ENCODE data around the gene LRMDA.

Gene LRMDA

GRCh38 chr10:75464478-75465449 is 33.3 kb downstream of the LRMDA start:
- no peak overlapping the region for H3K9ac ChIP-seq (ENCODE audit: low read length)
- peak overlapping the region; percentile 54 to 63 for H3K18ac ChIP-seq (ENCODE audit: low read depth in 1 of 2, low read length in 2 of 2)
- no peak overlapping the region for H3K14ac ChIP-seq (ENCODE audit: low read length in 2 of 2)
- peak overlapping the region; percentile 2 for H4K91ac ChIP-seq (ENCODE audit: low read length)
- no peak overlapping the region for H3K4me2 ChIP-seq (ENCODE audit: low read length, poor library complexity, severe bottlenecking)
- no peaks in the 10 kb centered on the region for H3K4me1 ChIP-seq (ENCODE audit: control insufficient read depth, insufficient read depth, low read depth, low read length)
- H3K36me3 ChIP-seq (ENCODE audit: control insufficient read depth in 1 of 2, insufficient read depth in 2 of 2, low read depth in 1 of 2, low read length in 2 of 2) = no peaks in the 10 kb centered on the region
- no peaks in the 10 kb centered on the region for H3K9me3 ChIP-seq (ENCODE audit: control insufficient read depth, low read length)
- peaks cover 0 to 3% of the 10 kb centered on the region in 2 experiments for H3K27me3 ChIP-seq (ENCODE audit: control insufficient read depth in 1 of 2, insufficient read depth in 1 of 2, low read length in 2 of 2)
- H2AK5ac ChIP-seq (ENCODE audit: low read length, severe bottlenecking) = no peak overlapping the region
- H3K4me3 ChIP-seq (ENCODE audit: insufficient read depth in 1 of 2, low read depth in 1 of 2, low read length in 2 of 2) = no peak overlapping the region
- no peak overlapping the region for H3K27ac ChIP-seq (ENCODE audit: low read length, poor library complexity, severe bottlenecking)
- H3K4ac ChIP-seq (ENCODE audit: low read depth in 1 of 2, low read length in 2 of 2) = peak overlapping the region; percentile 6 to 17
- peak; percentile 19 for DNase-seq
- no peaks in the 10 kb centered on the region for H3K79me1 ChIP-seq (replicated peaks; ENCODE audit: low read length, poor library complexity, severe bottlenecking)
- no peak overlapping the region for H2AFZ ChIP-seq (ENCODE audit: low read depth, low read length)
- H2BK120ac ChIP-seq (ENCODE audit: low read depth, low read length) = peak overlapping the region; percentile 15
- peak overlapping the region; percentile 28 for H4K8ac ChIP-seq (ENCODE audit: low read length)
- no peak overlapping the region for H2BK15ac ChIP-seq (ENCODE audit: low read depth, poor library complexity, severe bottlenecking)
- no peak overlapping the region for H2BK5ac ChIP-seq (ENCODE audit: low read depth, low read length, poor library complexity, severe bottlenecking)
- WGBS = 73% methylated on average over 9 of the region's 10 CpGs
- H3K23ac ChIP-seq (ENCODE audit: low read length in 2 of 2) = no peak overlapping the region
- peak overlapping the region; percentile 64 to 77 for H2BK12ac ChIP-seq (ENCODE audit: low read length in 2 of 2)

GRCh38 chr10:75465450-75465827 is 34.0 kb downstream of the LRMDA start:
- 84% methylated on average over 6 of the region's 6 CpGs for WGBS
- Histone ChIP-seq H3K9ac (ENCODE audit: low read length) (no peak overlapping the region), H2BK15ac (ENCODE audit: low read depth, poor library complexity, severe bottlenecking) (no peak overlapping the region), H2AK5ac (ENCODE audit: low read length, severe bottlenecking) (no peak overlapping the region), H3K36me3 (ENCODE audit: control insufficient read depth in 1 of 2, insufficient read depth in 2 of 2, low read depth in 1 of 2, low read length in 2 of 2) (no peaks in the 10 kb centered on the region), H3K9me3 (ENCODE audit: control insufficient read depth, low read length) (no peaks in the 10 kb centered on the region), H3K4me1 (ENCODE audit: control insufficient read depth, insufficient read depth, low read depth, low read length) (no peaks in the 10 kb centered on the region), H2BK12ac (ENCODE audit: low read length in 2 of 2) (peak overlapping the region; percentile 28 to 64), H3K27me3 (ENCODE audit: control insufficient read depth in 1 of 2, insufficient read depth in 1 of 2, low read length in 2 of 2) (peaks cover 0 to 3% of the 10 kb centered on the region in 2 experiments), H3K23ac (ENCODE audit: low read length in 2 of 2) (no peak overlapping the region), H3K4ac (ENCODE audit: low read depth in 1 of 2, low read length in 2 of 2) (peak overlapping the region in 1 of 2 experiments; percentile 17), H3K79me1 (replicated peaks; ENCODE audit: low read length, poor library complexity, severe bottlenecking) (no peaks in the 10 kb centered on the region), H3K27ac (ENCODE audit: low read length, poor library complexity, severe bottlenecking) (no peak overlapping the region), H4K8ac (ENCODE audit: low read length) (no peak overlapping the region), H3K4me2 (ENCODE audit: low read length, poor library complexity, severe bottlenecking) (no peak overlapping the region), H3K4me3 (ENCODE audit: insufficient read depth in 1 of 2, low read depth in 1 of 2, low read length in 2 of 2) (no peak overlapping the region), H4K91ac (ENCODE audit: low read length) (no peak overlapping the region), H2BK5ac (ENCODE audit: low read depth, low read length, poor library complexity, severe bottlenecking) (no peak overlapping the region), H2BK120ac (ENCODE audit: low read depth, low read length) (no peak overlapping the region), H3K18ac (ENCODE audit: low read depth in 1 of 2, low read length in 2 of 2) (peak overlapping the region; percentile 8 to 63), H3K14ac (ENCODE audit: low read length in 2 of 2) (no peak overlapping the region), H2AFZ (ENCODE audit: low read depth, low read length) (no peak overlapping the region)
- DNase-seq = no peak

GRCh38 chr10:75466001-75466400 is 34.6 kb downstream of the LRMDA start:
- Histone ChIP-seq H3K9ac (ENCODE audit: low read length) (no peak overlapping the region), H2BK15ac (ENCODE audit: low read depth, poor library complexity, severe bottlenecking) (no peak overlapping the region), H3K27me3 (ENCODE audit: control insufficient read depth in 1 of 2, insufficient read depth in 1 of 2, low read length in 2 of 2) (peaks cover 0 to 3% of the 10 kb centered on the region in 2 experiments), H2BK12ac (ENCODE audit: low read length in 2 of 2) (peak overlapping the region; percentile 6), H3K9me3 (ENCODE audit: control insufficient read depth, low read length) (no peaks in the 10 kb centered on the region), H4K91ac (ENCODE audit: low read length) (no peak overlapping the region), H3K4me1 (ENCODE audit: control insufficient read depth, insufficient read depth, low read depth, low read length) (no peaks in the 10 kb centered on the region), H2BK5ac (ENCODE audit: low read depth, low read length, poor library complexity, severe bottlenecking) (no peak overlapping the region), H2AK5ac (ENCODE audit: low read length, severe bottlenecking) (no peak overlapping the region), H3K79me1 (replicated peaks; ENCODE audit: low read length, poor library complexity, severe bottlenecking) (no peaks in the 10 kb centered on the region), H3K36me3 (ENCODE audit: control insufficient read depth in 1 of 2, insufficient read depth in 2 of 2, low read depth in 1 of 2, low read length in 2 of 2) (no peaks in the 10 kb centered on the region), H3K4me3 (ENCODE audit: insufficient read depth in 1 of 2, low read depth in 1 of 2, low read length in 2 of 2) (no peak overlapping the region), H3K18ac (ENCODE audit: low read depth in 1 of 2, low read length in 2 of 2) (no peak overlapping the region), H2BK120ac (ENCODE audit: low read depth, low read length) (no peak overlapping the region), H2AFZ (ENCODE audit: low read depth, low read length) (no peak overlapping the region), H3K4me2 (ENCODE audit: low read length, poor library complexity, severe bottlenecking) (no peak overlapping the region), H3K4ac (ENCODE audit: low read depth in 1 of 2, low read length in 2 of 2) (no peak overlapping the region), H3K23ac (ENCODE audit: low read length in 2 of 2) (no peak overlapping the region), H3K14ac (ENCODE audit: low read length in 2 of 2) (no peak overlapping the region), H3K27ac (ENCODE audit: low read length, poor library complexity, severe bottlenecking) (no peak overlapping the region), H4K8ac (ENCODE audit: low read length) (no peak overlapping the region)
- no peak for DNase-seq
- 79% methylated on average over 4 of the region's 4 CpGs for WGBS

GRCh38 chr10:75466886-75467285 is 35.5 kb downstream of the LRMDA start:
- H3K9ac ChIP-seq (ENCODE audit: low read length) = peak overlapping the region; percentile 53
- no peaks in the 10 kb centered on the region for H3K36me3 ChIP-seq (ENCODE audit: control insufficient read depth in 1 of 2, insufficient read depth in 2 of 2, low read depth in 1 of 2, low read length in 2 of 2)
- WGBS = 98% methylated on average over 6 of the region's 6 CpGs
- peak overlapping the region; percentile 23 for H4K91ac ChIP-seq (ENCODE audit: low read length)
- peak; percentile 43 for DNase-seq
- H3K9me3 ChIP-seq (ENCODE audit: control insufficient read depth, low read length) = no peaks in the 10 kb centered on the region
- no peak overlapping the region for H3K4me3 ChIP-seq (ENCODE audit: insufficient read depth in 1 of 2, low read depth in 1 of 2, low read length in 2 of 2)
- no peak overlapping the region for H2AFZ ChIP-seq (ENCODE audit: low read depth, low read length)
- no peak overlapping the region for H2BK5ac ChIP-seq (ENCODE audit: low read depth, low read length, poor library complexity, severe bottlenecking)
- no peak overlapping the region for H2BK15ac ChIP-seq (ENCODE audit: low read depth, poor library complexity, severe bottlenecking)
- H3K4ac ChIP-seq (ENCODE audit: low read depth in 1 of 2, low read length in 2 of 2) = no peak overlapping the region
- no peak overlapping the region for H3K4me2 ChIP-seq (ENCODE audit: low read length, poor library complexity, severe bottlenecking)
- H3K27ac ChIP-seq (ENCODE audit: low read length, poor library complexity, severe bottlenecking) = no peak overlapping the region
- no peak overlapping the region for H4K8ac ChIP-seq (ENCODE audit: low read length)
- H3K18ac ChIP-seq (ENCODE audit: low read depth in 1 of 2, low read length in 2 of 2) = no peak overlapping the region
- H2BK12ac ChIP-seq (ENCODE audit: low read length in 2 of 2) = peak overlapping the region in 1 of 2 experiments; percentile 43
- H3K27me3 ChIP-seq (ENCODE audit: control insufficient read depth in 1 of 2, insufficient read depth in 1 of 2, low read length in 2 of 2) = peaks cover 0 to 3% of the 10 kb centered on the region in 2 experiments
- no peak overlapping the region for H2AK5ac ChIP-seq (ENCODE audit: low read length, severe bottlenecking)
- no peak overlapping the region for H3K23ac ChIP-seq (ENCODE audit: low read length in 2 of 2)
- no peaks in the 10 kb centered on the region for H3K79me1 ChIP-seq (replicated peaks; ENCODE audit: low read length, poor library complexity, severe bottlenecking)
- H3K14ac ChIP-seq (ENCODE audit: low read length in 2 of 2) = no peak overlapping the region
- no peak overlapping the region for H2BK120ac ChIP-seq (ENCODE audit: low read depth, low read length)
- no peaks in the 10 kb centered on the region for H3K4me1 ChIP-seq (ENCODE audit: control insufficient read depth, insufficient read depth, low read depth, low read length)

All from mesenchymal stem cell (in vitro differentiated cells and primary cell).